GM21528 (cell line): Measurements from ENCODE around the gene SHTN1.

Experiments used
- ATAC-seq: cut with Tn5 transposase; IDR thresholded peaks from one replicate; pipeline ENCODE4 v1.9.1; 2021; ENCODE audit warnings: mild to moderate bottlenecking, moderate library complexity; ENCODE audit not compliant: unreplicated experiment, low FRiP score

SHTN1 gene

DNA sequence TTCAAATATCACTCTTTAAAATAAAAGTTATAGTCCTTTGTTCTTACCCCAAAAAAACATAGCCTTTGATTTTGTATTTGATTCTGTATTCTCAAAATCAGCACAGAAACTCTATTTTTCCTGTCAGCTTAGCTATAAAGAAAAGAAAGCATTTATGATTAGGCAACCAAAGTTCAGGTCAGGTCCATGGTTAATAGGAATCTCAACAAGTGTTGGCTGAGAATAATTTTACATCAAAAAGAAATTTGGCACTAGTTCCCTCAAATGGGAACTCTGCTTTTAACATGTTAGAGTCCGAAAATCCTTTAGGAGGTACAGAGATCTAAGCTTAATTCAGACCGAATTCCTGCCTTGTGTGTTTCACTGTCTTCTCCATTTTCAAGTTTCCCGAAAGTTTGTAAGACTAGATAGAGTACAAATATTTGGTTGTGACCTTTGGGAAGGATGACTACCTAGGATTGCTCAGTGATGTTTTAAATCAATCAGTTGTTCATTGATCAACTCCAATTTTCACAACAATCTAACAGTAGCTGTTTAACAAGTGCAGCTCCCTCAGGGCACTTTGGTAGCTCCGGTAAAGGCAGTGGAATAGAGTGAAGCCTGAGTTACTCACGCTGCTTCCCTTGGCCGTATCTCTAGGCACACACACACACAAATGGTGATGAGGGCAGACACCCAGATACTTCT lies 164.5 kb downstream of the SHTN1 start:
- ATAC-seq = no peak

- ATAC-seq = no peak
Observed at GRCh38 chr10:116838143-116838725, 166.8 kb downstream of the SHTN1 start.

GRCh38 chr10:116836902-116837523 lies 168.0 kb downstream of the SHTN1 start:
- ATAC-seq = no peak

DNA sequence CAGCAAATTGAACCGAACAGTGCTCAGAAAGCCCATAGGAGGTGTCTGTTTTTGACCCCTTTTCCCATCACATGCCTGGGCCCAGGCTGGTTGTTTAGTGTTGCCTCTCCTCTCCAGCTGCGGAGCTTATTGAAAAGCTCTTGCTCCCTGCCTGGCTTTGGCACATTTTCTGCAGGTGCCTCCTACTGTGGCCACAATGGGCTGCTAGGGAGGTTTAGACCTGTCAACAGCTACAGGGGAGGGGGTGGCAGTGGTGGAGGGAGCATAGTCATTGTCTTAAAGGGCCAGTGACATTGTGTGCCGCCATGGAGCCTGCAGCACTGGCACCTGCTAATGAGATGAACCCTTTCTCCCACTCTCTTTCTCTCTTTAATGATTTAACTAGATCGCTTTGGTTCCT lies 168.9 kb downstream of the SHTN1 start:
- ATAC-seq = no peak

- ATAC-seq = no peak
Observed at GRCh38 chr10:116835658-116836057, 169.3 kb downstream of the SHTN1 start.

DNA sequence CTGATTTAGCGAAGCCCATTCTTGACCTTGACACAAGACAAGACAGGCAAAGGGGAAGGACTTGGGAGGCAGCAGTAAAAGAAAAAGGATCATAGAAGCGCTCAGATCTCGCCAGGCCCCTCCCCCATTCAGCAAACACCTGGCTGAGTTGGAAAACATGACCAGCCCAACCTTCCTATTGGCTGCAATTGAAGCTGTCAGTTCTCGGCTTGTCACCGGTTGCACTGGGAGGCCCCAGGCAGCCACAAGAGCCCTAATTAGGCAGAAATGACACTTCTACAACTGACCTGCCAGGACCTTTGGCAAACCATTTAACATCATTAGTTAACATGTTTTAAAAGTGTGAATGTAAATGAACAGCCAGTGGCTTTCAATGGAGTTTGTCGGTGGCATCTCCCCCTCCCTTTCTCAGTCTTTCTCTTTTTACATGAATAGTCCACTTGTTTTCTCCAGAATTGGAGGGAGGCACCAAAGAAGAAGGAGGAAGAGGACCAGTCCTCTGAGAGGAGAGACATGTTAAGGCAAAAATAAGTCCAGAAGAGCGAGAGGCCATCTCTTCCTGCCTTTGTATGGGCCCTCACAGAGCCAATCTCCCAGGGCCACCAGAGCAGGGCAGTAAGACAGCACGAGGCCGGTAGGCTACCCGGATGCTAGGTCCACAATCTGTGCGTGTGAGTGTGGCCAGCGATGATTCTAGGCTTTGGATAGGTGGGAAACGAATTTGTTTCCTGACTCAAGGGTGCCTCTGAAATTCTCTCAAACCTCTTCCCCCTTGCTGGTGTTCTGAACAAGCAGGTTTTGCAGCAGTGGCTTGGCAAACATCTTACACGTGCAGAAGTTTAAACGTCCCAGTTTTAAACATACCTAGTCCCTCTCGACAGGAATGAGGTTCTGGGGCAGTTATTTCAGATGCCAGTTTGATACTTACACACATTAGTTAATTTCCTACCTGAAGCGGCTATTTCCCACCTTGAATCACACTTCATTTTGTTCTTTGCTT lies 170.7 kb downstream of the SHTN1 start:
- ATAC-seq = no peak

DNA sequence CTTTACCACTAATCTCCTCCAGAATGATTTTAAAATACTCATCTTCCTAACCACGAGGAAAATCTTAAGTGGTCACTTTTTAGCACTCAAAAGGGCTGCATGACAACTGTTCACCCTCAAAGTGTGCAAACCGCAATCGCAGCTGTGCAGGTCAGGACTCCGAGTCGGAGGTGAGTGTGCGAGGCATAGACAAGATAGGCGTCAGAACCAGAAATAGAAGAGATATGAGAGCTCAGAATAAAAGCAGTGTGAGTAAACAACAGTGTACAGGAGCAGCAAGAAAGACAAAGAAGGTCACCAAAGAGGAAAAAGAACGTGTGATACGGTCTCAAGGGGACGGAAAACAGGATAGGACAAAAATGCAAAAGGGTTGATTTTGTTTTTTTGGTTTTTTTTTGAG lies 173.2 kb downstream of the SHTN1 start:
- ATAC-seq = no peak
